K562 (cell line): ENCODE data around the gene EDRF1.

Experiments
- CTCF ChIP-seq, 3 experiments: IDR thresholded peaks in 2 of 3; conservative IDR thresholded peaks in 1 of 3; 2 replicates each; pipeline ENCODE4 v1.5.1; 2011 to 2012; ENCODE audit warnings: low read length in 3 of 3, mild to moderate bottlenecking in 3 of 3, control low read depth in 2 of 3, improper control_type of control experiment in 1 of 3, inconsistent platforms in 1 of 3, low read depth in 1 of 3, mixed read lengths in 1 of 3, moderate library complexity in 1 of 3; ENCODE audit not compliant: insufficient read depth in 2 of 3
- GABPB2 ChIP-seq: fragments of 250-450 bp; sonication (Bioruptor Pico); conservative IDR thresholded peaks from 2 replicates; pipeline ENCODE4 v1.5.1; 2021; ENCODE audit warnings: mild to moderate bottlenecking
- HNRNPLL ChIP-seq: fragments of 200-400 bp; formaldehyde crosslinking; IDR thresholded peaks from 2 replicates; pipeline ENCODE4 v1.6.1; 2017; ENCODE audit warnings: low read length, low read depth, mild to moderate bottlenecking; ENCODE audit not compliant: poor library complexity, severe bottlenecking
- MEF2A ChIP-seq: IDR thresholded peaks from 2 replicates; pipeline ENCODE4 v1.6.1; 2011; ENCODE audit warnings: low read depth, mild to moderate bottlenecking, low read length, moderate library complexity; ENCODE audit not compliant: control insufficient read depth
- MTA2 ChIP-seq: fragments of 450-650 bp; IDR thresholded peaks from 2 replicates; pipeline ENCODE4 v1.6.1; 2016; ENCODE audit warnings: low read depth
- NFRKB ChIP-seq: fragments of 450-650 bp; IDR thresholded peaks from 2 replicates; pipeline ENCODE4 v1.6.1; 2016; ENCODE audit warnings: low read depth
- TCF7 ChIP-seq: sonication (generic); IDR thresholded peaks from 2 replicates; pipeline ENCODE4 v1.6.1; 2016; ENCODE audit warnings: antibody characterized with exemption, borderline replicate concordance
- ZNF24 ChIP-seq: fragments of 450-650 bp; IDR thresholded peaks from 2 replicates; pipeline ENCODE4 v1.6.1; 2016

- TF ChIP-seq HNRNPLL, result no peak
- no peak for TF ChIP-seq CTCF (IDR thresholded peaks at IDR 0.05 in 2 of 3, conservative IDR thresholded peaks at IDR 0.05 in 1 of 3; ENCODE audit: insufficient read depth in 2 of 3, low read depth in 1 of 3, low read length in 3 of 3)
- TF ChIP-seq MEF2A, result no peak
- TF ChIP-seq MTA2, result no peak
- TF ChIP-seq NFRKB, result no peak
- TF ChIP-seq TCF7, result no peak
- no peak for TF ChIP-seq GABPB2
- no peak for TF ChIP-seq ZNF24
Observed at GRCh38 chr10:125692196-125692595, 27.3 kb upstream of the EDRF1 start.
